22Rv1 (cell line): ENCODE measurements around the gene C10orf120.

Source experiments
- CTCF ChIP-seq: fragments of 450-650 bp; IDR thresholded peaks from 2 replicates; pipeline ENCODE4 v1.5.1; 2017; ENCODE audit warnings: mild to moderate bottlenecking
- ZFX ChIP-seq: fragments of 450-650 bp; IDR thresholded peaks from 2 replicates; pipeline ENCODE4 v1.6.1; 2017; ENCODE audit warnings: antibody characterized with exemption, borderline replicate concordance

DNA sequence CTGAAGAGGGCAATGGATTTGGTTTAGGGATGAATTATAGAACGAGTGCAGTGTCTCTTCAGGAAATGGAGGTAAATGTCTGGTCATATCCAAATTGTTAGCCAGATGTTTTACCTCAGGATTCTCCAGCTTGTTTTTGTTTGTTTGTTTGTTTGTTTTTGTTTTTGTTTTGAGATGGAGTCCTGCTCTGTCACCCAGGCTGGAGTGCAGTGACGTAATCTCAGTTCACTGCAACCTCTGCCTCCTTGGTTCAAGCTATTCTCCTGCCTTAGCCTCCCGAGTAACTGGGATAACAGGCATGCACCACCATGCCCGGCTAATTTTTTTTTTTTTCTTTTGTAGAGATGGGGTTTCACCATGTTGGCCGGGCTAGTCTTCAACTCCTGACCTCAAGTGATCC is 6.9 kb downstream of the C10orf120 start:
- TF ChIP-seq CTCF (no peak), ZFX (no peak)
